HG02973 (cell line): ENCODE results near the gene CACNA1I.

Experiments
- ATAC-seq: cut with Tn5 transposase; IDR thresholded peaks from one replicate; pipeline ENCODE4 v1.9.1; 2021; ENCODE audit warnings: moderate library complexity; ENCODE audit not compliant: unreplicated experiment

Gene CACNA1I

GRCh38 chr22:39713799-39714290, 143.3 kb downstream of the CACNA1I start:
- ATAC-seq: no peak

- no peak for ATAC-seq
These were observed 143.8 kb downstream of the CACNA1I start for GRCh38 chr22:39714321-39714720.

- ATAC-seq: no peak
These were observed 145.4 kb downstream of the CACNA1I start for GRCh38 chr22:39715778-39716495.

GRCh38 chr22:39716534-39716933, 146.0 kb downstream of the CACNA1I start:
- ATAC-seq: no peak

GRCh38 chr22:39717099-39717498, 146.5 kb downstream of the CACNA1I start:
- no peak for ATAC-seq

- no peak for ATAC-seq
These were observed 147.7 kb downstream of the CACNA1I start for GRCh38 chr22:39718206-39718605.

GRCh38 chr22:39718921-39719475, 148.4 kb downstream of the CACNA1I start:
- no peak for ATAC-seq

GRCh38 chr22:39719559-39720450, 149.3 kb downstream of the CACNA1I start:
- ATAC-seq: no peak

- ATAC-seq: no peak
These were observed 150.9 kb downstream of the CACNA1I start for GRCh38 chr22:39721206-39722031.

GRCh38 chr22:39722032-39722325, 151.4 kb downstream of the CACNA1I start:
- no peak for ATAC-seq

GRCh38 chr22:39722501-39722900, 151.9 kb downstream of the CACNA1I start:
- ATAC-seq: no peak

- no peak for ATAC-seq
These were observed 152.9 kb downstream of the CACNA1I start for GRCh38 chr22:39723463-39723862.

GRCh38 chr22:39723899-39724351, 153.4 kb downstream of the CACNA1I start:
- no peak for ATAC-seq

- ATAC-seq: no peak
These were observed 153.8 kb downstream of the CACNA1I start for GRCh38 chr22:39724390-39724789.

- ATAC-seq: no peak
These were observed 154.3 kb downstream of the CACNA1I start for GRCh38 chr22:39724857-39725256.

GRCh38 chr22:39725351-39726035, 154.9 kb downstream of the CACNA1I start:
- ATAC-seq: no peak

GRCh38 chr22:39727541-39727940, 157.0 kb downstream of the CACNA1I start:
- ATAC-seq: no peak

GRCh38 chr22:39728236-39728860, 157.8 kb downstream of the CACNA1I start:
- ATAC-seq: no peak

- ATAC-seq: no peak
These were observed 158.8 kb downstream of the CACNA1I start for GRCh38 chr22:39729141-39729934.
